ENCODE measurements around the gene TMEM208. TPM values are rescaled to one million over a fixed set of nuclear protein-coding genes. Genes with fewer than 3 reads are reported as not detected.

TMEM208 gene
- total RNA-seq, 4 donors from 2014 or later, result 20.8 to 40.3 (median 31.0) TPM

GRCh38 chr16:67194260-67194659, 32.7 kb upstream of the TMEM208 start:
- DNase-seq (ENCODE audit: low spot score in 2 of 2), result no peak
- TF ChIP-seq, protein P1, sequence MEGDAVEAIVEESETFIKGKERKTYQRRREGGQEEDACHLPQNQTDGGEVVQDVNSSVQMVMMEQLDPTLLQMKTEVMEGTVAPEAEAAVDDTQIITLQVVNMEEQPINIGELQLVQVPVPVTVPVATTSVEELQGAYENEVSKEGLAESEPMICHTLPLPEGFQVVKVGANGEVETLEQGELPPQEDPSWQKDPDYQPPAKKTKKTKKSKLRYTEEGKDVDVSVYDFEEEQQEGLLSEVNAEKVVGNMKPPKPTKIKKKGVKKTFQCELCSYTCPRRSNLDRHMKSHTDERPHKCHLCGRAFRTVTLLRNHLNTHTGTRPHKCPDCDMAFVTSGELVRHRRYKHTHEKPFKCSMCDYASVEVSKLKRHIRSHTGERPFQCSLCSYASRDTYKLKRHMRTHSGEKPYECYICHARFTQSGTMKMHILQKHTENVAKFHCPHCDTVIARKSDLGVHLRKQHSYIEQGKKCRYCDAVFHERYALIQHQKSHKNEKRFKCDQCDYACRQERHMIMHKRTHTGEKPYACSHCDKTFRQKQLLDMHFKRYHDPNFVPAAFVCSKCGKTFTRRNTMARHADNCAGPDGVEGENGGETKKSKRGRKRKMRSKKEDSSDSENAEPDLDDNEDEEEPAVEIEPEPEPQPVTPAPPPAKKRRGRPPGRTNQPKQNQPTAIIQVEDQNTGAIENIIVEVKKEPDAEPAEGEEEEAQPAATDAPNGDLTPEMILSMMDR (IDR thresholded peaks at IDR 0.05), result no peak
- TF ChIP-seq POLR2A (IDR thresholded peaks at IDR 0.05), result no peak
- intact Hi-C loops (cut with DNase I; ENCODE audit: low total_unique reads), result no loop called here
- 90 to 91% methylated on average over 3 to 6 of the region's 6 CpGs for WGBS, 2 donors
- H3K4me3 ChIP-seq (ENCODE audit: low read depth, poor library complexity, severe bottlenecking), result no peak overlapping the region

DNA sequence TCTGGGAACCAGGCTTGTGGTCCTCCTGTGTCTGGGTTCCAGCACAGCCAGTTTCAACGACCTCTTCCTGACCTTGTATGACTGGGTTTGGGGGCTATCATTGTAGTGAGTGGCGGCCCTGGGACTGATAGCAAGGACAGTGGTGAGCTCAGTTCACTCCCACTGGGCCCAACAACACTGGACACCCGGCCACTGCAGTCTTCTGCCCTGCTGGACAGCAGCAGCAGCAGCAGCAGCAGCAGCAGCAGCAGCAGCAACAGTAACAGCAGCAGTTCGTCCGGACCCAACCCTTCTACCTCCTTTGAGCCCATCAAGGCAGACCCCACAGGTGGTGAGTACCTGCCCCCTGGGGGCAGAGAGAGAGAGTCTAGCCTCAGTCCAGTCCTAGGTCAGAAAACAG, 31.3 kb upstream of the TMEM208 start:
- TF ChIP-seq POLR2A (IDR thresholded peaks at IDR 0.05), result no peak
- TF ChIP-seq, protein P1 (IDR thresholded peaks at IDR 0.05), result no peak
- DNase-seq (ENCODE audit: low spot score in 2 of 2), result no peak
- WGBS, 2 donors, result 71 to 91% methylated on average over 3 to 5 of the region's 5 CpGs
- no peak overlapping the region for H3K4me3 ChIP-seq (ENCODE audit: low read depth, poor library complexity, severe bottlenecking)
- intact Hi-C loops (cut with DNase I; ENCODE audit: low total_unique reads), result no loop called here

- intact Hi-C loops (cut with DNase I; ENCODE audit: low total_unique reads), result no loop called here
- no peak for DNase-seq (ENCODE audit: low spot score in 2 of 2)
- 100% methylated on average over 1 of the region's 1 CpG for WGBS, 2 donors
- H3K4me3 ChIP-seq (ENCODE audit: low read depth, poor library complexity, severe bottlenecking), result no peak overlapping the region
- no peak for TF ChIP-seq POLR2A (IDR thresholded peaks at IDR 0.05)
- TF ChIP-seq, protein P1 (IDR thresholded peaks at IDR 0.05), result no peak
Measured at GRCh38 chr16:67196881-67197280, 30.0 kb upstream of the TMEM208 start.

DNA sequence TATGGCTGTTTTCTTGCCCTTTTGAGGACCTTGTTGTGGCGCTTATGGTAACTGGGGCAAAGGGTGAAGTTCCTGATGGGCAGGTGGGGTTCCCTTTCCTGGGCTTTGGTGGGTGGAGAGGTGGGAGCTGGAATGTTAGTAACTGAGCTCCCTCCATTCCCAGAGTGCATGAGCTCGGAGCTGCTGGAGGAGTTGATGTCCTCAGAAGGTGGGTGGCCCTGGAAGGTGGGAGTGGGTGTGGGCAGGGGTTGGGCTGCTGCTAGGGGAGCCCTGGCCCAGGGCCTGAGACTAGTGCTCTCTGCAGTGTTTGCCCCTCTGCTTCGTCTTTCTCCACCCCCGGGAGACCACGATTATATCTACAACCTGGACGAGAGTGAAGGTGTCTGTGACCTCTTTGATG, 29.2 kb upstream of the TMEM208 start:
- DNase-seq (ENCODE audit: low spot score in 2 of 2), result no peak
- no peak overlapping the region for H3K4me3 ChIP-seq (ENCODE audit: low read depth, poor library complexity, severe bottlenecking)
- intact Hi-C loops (cut with DNase I; ENCODE audit: low total_unique reads), result no loop called here
- WGBS, 2 donors, result 77 to 85% methylated on average over 6 of the region's 6 CpGs
- no peak for TF ChIP-seq POLR2A (IDR thresholded peaks at IDR 0.05)
- TF ChIP-seq, protein P1 (IDR thresholded peaks at IDR 0.05), result no peak

- H3K4me3 ChIP-seq (ENCODE audit: low read depth, poor library complexity, severe bottlenecking), result no peak overlapping the region
- intact Hi-C loops (cut with DNase I; ENCODE audit: low total_unique reads), result no loop called here
- TF ChIP-seq POLR2A (IDR thresholded peaks at IDR 0.05), result no peak
- TF ChIP-seq, protein P1 (IDR thresholded peaks at IDR 0.05), result no peak
- 39 to 59% methylated on average over 11 to 12 of the region's 12 CpGs for WGBS, 2 donors
- DNase-seq (ENCODE audit: low spot score in 2 of 2), result no peak
Measured at GRCh38 chr16:67198238-67198734, 28.6 kb upstream of the TMEM208 start.
